ENCODE results near the gene TLCD3A. TPM values are rescaled to one million over a fixed set of nuclear protein-coding genes. Genes with fewer than 3 reads are reported as not detected.

TLCD3A gene
- total and polyA plus RNA-seq, 9 of the 15 experiments (the other 6 are each of a cell fraction or from before 2014, with no cell fraction given), result 1.3 to 13.5 (median 7.3) TPM

GRCh38 chr17:781805-782731, 49.7 kb downstream of the TLCD3A start, which contains the start of the genes GLOD4 and MRM3 (continued):
- no peak for TF ChIP-seq BCLAF1 (IDR thresholded peaks at IDR 0.05; ENCODE audit: borderline replicate concordance in 1 of 2, control insufficient read depth in 1 of 2, low read depth in 2 of 2, low read length in 1 of 2)
- TF ChIP-seq, protein P1, sequence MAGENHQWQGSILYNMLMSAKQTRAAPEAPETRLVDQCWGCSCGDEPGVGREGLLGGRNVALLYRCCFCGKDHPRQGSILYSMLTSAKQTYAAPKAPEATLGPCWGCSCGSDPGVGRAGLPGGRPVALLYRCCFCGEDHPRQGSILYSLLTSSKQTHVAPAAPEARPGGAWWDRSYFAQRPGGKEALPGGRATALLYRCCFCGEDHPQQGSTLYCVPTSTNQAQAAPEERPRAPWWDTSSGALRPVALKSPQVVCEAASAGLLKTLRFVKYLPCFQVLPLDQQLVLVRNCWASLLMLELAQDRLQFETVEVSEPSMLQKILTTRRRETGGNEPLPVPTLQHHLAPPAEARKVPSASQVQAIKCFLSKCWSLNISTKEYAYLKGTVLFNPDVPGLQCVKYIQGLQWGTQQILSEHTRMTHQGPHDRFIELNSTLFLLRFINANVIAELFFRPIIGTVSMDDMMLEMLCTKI (IDR thresholded peaks at IDR 0.05; ENCODE audit: partially characterized antibody), result no peak
- peak; percentile 84 to 96 (median 94) for TF ChIP-seq YY1 (IDR thresholded peaks at IDR 0.05; ENCODE audit: borderline replicate concordance in 1 of 3, control insufficient read depth in 1 of 3, extremely low read depth in 1 of 3, insufficient read depth in 3 of 3, insufficient read length in 1 of 3, insufficient replicate concordance in 2 of 3, low read depth in 1 of 3, low read length in 2 of 3)
- no peak for TF ChIP-seq SREBF2 (CRISPR knock-in tag; IDR thresholded peaks at IDR 0.05)
- TF ChIP-seq PHF8 (IDR thresholded peaks at IDR 0.05; ENCODE audit: borderline replicate concordance, low read length), result peak; percentile 91; the same call in 1 of the 2 replicates
- TF ChIP-seq RUNX1 (IDR thresholded peaks at IDR 0.05; ENCODE audit: low read depth), result peak; percentile 72; the same call in 1 of the 2 replicates
- TF ChIP-seq FOSL1 (tag; conservative IDR thresholded peaks at IDR 0.05), result 0 out of 2 replicates have a peak, but pooled peaks have one; percentile 24
- 0 out of 2 replicates have a peak, but pooled peaks have one; percentile 32 for TF ChIP-seq ZNF232 (CRISPR knock-in tag; IDR thresholded peaks at IDR 0.05)
- no peak for TF ChIP-seq COPS2 (conservative IDR thresholded peaks at IDR 0.05)
- TF ChIP-seq DACH1 (IDR thresholded peaks at IDR 0.05; ENCODE audit: partially characterized antibody), result peak; percentile 14
- TF ChIP-seq ZBTB17 (CRISPR knock-in tag; IDR thresholded peaks at IDR 0.05), result no peak
- TF ChIP-seq HNRNPK (IDR thresholded peaks at IDR 0.05; ENCODE audit: low read depth, low read length, poor library complexity, severe bottlenecking), result no peak
- 0 out of 2 replicates have a peak, but pooled peaks have one; percentile 35 for TF ChIP-seq RNF2 (IDR thresholded peaks at IDR 0.05)
- TF ChIP-seq SIRT6 (IDR thresholded peaks at IDR 0.05; ENCODE audit: low read depth, low read length), result no peak
- no peak for TF ChIP-seq ARHGAP35 (IDR thresholded peaks at IDR 0.05; ENCODE audit: partially characterized antibody)
- TF ChIP-seq NRF1 (conservative IDR thresholded peaks at IDR 0.05 in 1 of 2, IDR thresholded peaks at IDR 0.05 in 1 of 2), result peak; percentile 82 to 86
- peak; percentile 83 for TF ChIP-seq POLR2A (conservative IDR thresholded peaks at IDR 0.05)
- TF ChIP-seq MYC (IDR thresholded peaks at IDR 0.05; ENCODE audit: low read depth, low read length), result peak; percentile 92
- TF ChIP-seq MYC (CRISPR knock-in tag; IDR thresholded peaks at IDR 0.05; ENCODE audit: borderline replicate concordance, low read depth), result peak; percentile 73
- no peak for TF ChIP-seq NFYB (IDR thresholded peaks at IDR 0.05; ENCODE audit: extremely low read depth, insufficient read length)
- TF ChIP-seq ZNF512 (tag; IDR thresholded peaks at IDR 0.05), result no peak

All from K562 (cell line).